Measurements from ENCODE around the gene GPR63.

The GPR63 gene

GRCh38 chr6:96821034-96821433 lies 16.2 kb downstream of the GPR63 start:
- DNase-seq (ENCODE audit: low read depth) = no peak

- DNase-seq (ENCODE audit: low read depth) = no peak
These were observed 20.9 kb downstream of the GPR63 start for GRCh38 chr6:96816301-96816817.

DNA sequence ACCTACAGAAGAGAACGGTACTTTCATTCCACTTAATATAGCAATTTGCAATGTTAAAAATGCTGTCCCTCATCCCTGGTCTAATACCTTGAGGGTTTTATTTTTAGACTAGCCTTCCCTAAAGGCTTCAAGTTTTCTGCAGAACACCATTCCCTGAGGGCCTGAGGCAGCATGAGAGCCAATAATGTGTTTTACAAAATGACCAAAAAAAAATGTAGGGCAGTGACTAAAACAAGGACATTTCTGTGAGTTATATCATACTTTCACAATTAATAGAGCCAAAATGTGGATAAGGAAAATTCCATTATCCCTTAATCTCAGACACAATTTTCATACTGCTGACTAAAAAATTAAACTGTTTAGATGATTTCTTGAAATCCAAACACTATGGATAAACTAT lies 22.7 kb downstream of the GPR63 start:
- no peak for DNase-seq (ENCODE audit: low read depth)

DNA sequence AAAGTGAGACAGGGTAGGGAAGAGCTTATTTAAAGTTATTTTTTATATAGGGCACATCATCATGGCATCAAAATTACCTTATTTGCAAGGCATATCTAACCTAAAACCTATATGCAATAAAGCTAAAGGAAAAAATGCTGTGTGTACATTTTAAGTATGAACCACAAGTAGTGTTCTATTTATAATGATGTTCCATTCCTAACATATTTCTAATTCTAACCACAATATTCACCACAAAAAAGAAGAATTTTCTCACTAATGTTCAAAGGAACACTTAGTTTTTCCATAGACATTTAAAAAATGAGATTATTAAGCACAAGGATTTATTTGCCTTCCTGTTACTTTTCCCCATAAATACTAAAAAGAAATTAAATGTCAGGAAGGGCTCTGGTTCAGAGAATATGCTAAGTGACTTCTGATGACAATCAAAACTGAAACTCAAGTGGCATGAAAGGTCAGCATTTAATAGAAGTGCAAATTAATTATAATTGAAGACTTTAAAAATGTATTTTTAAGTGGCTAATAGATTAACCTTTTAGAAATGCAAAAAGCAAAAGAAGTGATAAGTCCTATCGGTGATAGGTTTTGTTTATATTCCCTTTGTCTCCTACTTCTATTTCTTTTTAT lies 25.1 kb downstream of the GPR63 start:
- DNase-seq (ENCODE audit: low read depth) = no peak

DNA sequence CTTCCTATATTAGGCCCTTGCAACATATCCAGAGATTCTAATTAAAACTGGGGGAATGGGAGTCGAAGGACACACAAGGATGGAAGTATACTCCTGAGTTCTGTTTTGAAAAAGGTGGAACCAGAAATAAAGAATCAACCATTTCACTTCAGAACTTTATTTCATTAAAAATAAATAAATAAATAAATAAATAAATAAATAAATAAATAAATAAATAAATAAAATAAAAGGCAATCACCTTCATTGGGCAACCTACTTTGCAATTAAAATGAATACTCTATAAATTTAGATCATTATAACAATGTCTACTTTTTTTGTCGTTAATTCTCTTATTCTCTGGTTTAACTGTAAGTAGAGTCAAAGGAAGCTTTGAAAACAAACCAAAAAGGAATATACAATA lies 25.6 kb downstream of the GPR63 start:
- DNase-seq (ENCODE audit: low read depth) = no peak

- DNase-seq (ENCODE audit: low read depth) = no peak
These were observed 26.1 kb downstream of the GPR63 start for GRCh38 chr6:96811136-96811535.

DNA sequence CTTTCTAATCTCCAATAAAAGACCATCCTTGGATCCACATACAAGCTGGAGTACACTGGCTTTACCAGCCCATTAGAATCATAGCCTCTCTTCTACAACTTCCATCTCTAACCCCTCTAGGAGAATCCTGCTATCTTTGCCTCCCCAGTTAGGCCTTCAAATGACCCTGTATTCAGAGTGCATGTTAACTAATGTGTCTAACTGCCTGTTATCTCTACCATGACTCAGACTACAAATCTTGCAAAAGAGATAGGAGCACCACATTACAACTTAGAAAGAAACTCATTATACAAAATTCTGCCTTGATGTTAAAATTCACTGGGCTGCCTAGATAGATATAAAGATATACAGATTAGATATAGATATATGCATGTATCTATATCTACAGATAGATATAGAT lies 28.2 kb downstream of the GPR63 start:
- no peak for DNase-seq (ENCODE audit: low read depth)

DNA sequence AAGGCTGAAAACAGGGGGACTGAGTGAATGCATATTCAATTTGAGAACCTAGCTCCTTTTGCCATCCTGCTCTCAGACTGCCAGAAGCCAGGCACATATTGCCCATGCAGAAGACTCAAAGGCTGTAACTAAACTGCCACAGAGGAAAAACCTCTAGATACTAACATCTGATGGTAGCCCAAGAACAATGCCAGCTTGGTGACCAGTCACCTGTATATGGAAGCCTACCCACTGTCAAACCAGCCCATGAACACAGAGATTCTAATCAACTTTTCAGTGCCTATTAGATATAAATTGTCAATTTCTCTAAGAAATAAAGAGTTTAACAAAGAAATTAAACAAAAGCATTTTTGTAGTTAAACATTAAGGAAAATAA lies 34.2 kb downstream of the GPR63 start:
- no peak for DNase-seq (ENCODE audit: low read depth)

GRCh38 chr6:96795481-96795880 lies 41.8 kb downstream of the GPR63 start:
- no peak for DNase-seq (ENCODE audit: low read depth)

- DNase-seq (ENCODE audit: low read depth) = no peak
These were observed 42.3 kb downstream of the GPR63 start for GRCh38 chr6:96794980-96795379.

- DNase-seq (ENCODE audit: low read depth) = no peak
These were observed 44.6 kb downstream of the GPR63 start for GRCh38 chr6:96792561-96793190.

DNA sequence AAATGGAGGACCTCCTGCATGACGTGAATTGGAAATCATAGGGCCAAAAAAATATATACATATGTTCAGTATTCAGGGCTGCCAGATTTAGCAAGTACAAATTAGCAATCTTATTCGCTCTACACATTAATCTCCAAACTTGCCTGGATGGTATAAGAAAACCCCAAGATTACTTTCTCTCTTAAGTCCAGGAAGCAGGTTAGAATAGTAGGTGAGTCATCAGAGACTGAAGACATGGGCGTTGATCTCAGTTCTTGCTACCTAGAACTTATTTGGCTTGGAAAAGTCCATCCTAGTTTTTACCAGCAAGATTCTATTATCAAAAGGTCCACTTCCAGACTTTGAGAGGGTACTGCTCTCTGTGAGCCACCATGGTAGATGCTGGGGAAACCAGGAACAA lies 47.4 kb downstream of the GPR63 start:
- DNase-seq (ENCODE audit: low read depth) = no peak

DNA sequence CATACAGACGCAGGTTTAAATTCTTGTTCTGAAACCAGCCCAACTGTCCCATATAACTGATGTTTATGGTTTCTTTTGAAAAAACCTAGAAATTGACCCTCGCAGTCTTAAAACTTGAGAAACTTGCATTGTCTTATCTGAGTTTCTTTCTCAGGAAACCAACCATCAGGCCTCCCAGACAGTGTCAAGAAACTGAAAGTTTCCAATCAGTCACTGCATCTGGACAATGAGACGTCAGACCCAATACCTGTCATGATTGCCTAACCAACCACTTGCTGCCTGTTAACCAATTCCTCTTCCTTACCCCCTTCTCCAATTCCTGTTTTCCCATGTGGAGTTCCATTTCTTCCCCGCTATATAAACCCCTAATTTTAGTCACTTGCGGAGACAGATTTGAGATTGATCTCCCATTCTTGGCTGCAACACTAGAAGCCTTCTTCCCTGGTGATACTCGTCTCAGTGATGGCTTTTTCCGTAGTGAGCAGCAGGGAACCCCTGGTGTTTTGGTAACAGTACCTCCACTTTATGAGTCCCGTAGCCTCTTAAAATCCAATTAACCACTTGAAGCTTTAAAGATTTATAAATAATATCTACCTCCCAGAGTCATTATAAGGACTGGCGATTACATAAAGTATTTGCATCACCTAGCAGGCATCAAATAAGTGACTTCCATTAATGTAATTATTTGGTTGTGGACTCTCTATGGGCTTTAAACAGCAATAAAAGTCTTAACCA lies 49.3 kb downstream of the GPR63 start:
- no peak for DNase-seq (ENCODE audit: low read depth)

DNA sequence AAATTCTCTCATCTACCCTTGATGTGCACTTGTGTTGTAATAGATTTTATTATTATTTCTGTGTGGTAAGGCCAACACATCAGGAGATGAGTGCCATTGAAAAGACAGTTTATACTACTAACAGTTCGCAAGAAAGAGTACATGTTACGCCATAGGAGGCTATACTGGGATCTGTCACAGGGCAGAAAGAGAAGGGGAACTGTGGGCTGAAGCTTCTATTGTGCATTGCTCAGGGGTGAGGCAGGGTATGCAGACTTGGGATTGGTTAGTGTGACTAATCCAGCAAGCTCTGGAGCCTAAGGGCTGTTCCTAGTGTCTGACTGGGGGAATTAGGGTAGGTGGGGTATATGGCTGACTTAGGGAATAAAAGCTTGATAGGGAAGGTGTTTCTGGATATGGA lies 50.9 kb downstream of the GPR63 start:
- DNase-seq (ENCODE audit: low read depth) = no peak

GRCh38 chr6:96784650-96785049 lies 52.6 kb downstream of the GPR63 start:
- DNase-seq (ENCODE audit: low read depth) = no peak

GRCh38 chr6:96783307-96783706 lies 54.0 kb downstream of the GPR63 start:
- no peak for DNase-seq (ENCODE audit: low read depth)

DNA sequence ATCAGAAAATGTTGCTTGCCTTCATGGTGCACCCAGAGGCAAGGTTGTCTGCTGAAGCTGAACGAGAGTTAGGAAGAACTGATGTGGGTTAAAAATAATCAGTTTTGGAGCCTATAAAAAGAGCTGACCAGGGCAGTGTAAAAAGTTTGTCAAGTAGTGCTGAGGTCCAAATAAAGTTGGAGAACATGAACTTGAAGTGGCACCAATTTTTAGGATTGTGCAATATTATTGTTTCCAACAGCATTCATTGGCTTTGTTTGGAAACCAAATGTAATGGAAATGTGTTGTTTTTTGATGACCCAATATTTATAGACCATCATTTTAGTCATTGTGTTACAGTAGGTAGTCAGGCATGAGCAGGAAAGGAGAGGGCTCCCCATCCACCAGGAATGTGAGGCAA lies 55.7 kb downstream of the GPR63 start:
- no peak for DNase-seq (ENCODE audit: low read depth)

DNA sequence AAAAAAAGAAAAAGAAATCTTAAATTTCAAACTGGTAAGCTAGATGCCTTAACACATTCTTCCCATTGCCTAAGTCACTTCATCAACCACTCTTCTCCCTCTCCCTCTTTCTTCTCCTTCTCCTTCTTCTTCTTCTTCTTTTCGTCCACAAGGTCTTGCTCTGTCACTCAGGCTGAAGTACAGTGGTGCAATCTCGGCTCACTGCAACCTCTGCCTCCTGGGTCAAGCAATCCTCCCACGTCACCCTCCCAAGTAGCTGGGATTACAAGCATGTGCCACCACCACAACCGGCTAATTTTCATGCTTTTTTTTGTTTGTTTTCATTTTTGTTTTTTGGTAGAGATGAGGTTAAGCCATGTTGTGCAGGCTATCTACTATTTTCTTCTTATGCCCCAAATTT lies 60.2 kb downstream of the GPR63 start:
- DNase-seq (ENCODE audit: low read depth) = no peak

- no peak for DNase-seq (ENCODE audit: low read depth)
These were observed 61.4 kb downstream of the GPR63 start for GRCh38 chr6:96775727-96776400.

DNA sequence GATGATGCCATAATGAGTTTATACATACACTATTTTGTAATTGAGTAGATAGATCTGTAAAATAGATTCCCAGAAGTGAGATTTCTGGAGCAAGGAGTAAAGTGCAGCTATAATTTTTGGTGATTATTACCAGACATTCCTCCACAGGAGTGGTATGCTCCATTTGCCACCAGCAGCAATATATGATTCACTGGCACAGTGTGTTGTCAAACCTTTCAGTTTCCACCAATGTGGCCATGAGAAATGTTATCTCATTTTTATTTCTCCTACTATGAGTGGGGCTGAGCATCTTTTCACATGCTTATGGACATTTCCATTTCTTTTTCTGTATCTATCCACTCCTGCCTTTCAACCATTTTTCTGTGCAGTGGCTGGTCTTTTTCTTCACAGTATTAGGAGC lies 70.5 kb downstream of the GPR63 start:
- no peak for DNase-seq (ENCODE audit: low read depth)

GRCh38 chr6:96762599-96762998 lies 74.7 kb downstream of the GPR63 start:
- DNase-seq (ENCODE audit: low read depth) = no peak

DNA sequence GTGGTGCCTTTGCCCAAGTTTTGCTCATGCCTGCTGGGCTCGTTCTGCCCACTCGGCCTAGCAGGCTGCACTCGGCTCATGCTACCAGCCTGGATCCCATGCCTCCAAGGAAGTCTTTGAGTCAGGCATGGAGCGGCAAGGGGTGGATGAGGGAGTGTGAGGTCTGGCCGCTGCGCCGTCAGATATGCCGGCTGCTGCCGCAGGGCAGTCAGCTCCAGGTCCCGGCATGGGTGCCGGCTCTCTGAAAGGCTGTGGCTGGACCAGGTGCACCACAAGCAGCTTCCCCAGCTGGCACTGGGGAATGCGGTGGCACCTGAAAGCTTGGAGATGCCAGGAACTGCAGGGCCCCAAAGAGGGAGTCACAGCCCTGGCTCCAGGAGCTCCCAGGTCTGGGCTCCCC lies 75.5 kb downstream of the GPR63 start:
- DNase-seq (ENCODE audit: low read depth) = no peak

DNA sequence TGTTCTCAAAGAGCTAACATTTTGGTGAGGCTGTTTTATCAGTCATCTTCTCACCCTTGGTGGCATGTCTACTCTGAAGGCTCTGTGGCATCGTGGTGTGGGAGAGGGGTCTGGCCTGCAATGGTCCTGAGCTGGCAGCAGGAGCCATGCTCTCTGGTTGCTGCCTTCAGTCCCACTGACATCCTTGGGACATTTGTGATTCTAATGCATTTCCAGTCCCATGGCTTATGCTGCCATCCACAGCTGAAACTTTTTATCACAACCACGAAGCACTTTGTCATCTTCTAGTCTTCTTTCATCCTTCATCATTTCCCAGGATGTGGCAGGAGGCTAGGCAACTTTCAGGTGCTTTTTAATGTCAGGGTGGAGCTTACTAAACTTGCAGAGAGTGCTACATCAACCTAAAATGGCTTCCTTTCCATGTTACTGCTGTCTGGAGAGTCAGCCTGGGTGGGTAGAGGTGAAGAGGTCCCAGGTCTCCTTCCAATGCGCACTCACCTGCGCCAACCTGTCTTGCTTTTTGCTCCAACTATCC lies 77.1 kb downstream of the GPR63 start:
- no peak for DNase-seq (ENCODE audit: low read depth)

Data from activated T-cell treated with anti-CD3 and anti-CD28 coated beads for 48 hours (primary cell).